ENCODE results near the gene LRFN2. TPM values are rescaled to one million over a fixed set of nuclear protein-coding genes. Genes with fewer than 3 reads are reported as not detected.

Gene LRFN2
- polyA plus RNA-seq, 1 of the 3 experiments (the other 2 are of a cell fraction) = 0.02 TPM

DNA sequence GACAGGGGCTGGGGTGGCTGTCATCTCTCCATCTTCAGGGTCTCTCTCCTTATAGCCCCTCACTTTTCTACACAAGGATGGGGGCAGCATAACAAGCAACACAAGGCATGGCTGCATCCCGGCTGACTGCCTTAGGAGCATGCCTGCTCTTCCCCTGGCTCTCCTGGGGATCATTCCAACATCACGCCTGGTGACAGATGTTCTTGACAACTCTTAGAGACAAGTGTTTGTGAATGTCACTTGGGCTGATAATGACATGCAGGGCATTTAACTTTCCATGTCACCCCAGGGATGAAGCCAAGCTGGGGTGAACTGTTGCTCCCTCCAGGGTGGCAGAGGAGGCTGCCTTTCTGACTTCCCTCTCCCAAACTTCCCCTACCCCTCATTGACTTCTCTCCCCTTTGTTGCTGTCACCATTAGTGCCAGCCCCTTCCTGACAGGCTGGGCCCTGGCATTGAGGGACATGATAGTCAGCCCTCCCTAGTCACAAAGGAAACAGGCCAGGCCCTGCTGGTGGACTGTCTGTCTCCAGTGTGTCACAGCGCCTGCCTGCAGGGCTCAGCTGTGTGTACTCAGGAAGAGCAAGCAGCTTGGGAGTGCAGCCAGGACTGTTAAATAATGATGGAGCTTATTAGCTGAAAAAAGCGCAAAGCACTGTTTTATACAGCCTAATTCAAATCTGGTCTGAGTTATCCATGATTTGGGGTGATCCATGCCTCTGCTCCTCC lies 161.8 kb downstream of the LRFN2 start (continued):
- no peak for TF ChIP-seq IRF3 (IDR thresholded peaks at IDR 0.05; ENCODE audit: low read depth, low read length)
- TF ChIP-seq SMC3 (IDR thresholded peaks at IDR 0.05; ENCODE audit: low read depth, low read length) = peak; percentile 22; the same call in 1 of the 2 replicates
- TF ChIP-seq ELF1 (IDR thresholded peaks at IDR 0.05) = no peak
- TF ChIP-seq, protein P1, sequence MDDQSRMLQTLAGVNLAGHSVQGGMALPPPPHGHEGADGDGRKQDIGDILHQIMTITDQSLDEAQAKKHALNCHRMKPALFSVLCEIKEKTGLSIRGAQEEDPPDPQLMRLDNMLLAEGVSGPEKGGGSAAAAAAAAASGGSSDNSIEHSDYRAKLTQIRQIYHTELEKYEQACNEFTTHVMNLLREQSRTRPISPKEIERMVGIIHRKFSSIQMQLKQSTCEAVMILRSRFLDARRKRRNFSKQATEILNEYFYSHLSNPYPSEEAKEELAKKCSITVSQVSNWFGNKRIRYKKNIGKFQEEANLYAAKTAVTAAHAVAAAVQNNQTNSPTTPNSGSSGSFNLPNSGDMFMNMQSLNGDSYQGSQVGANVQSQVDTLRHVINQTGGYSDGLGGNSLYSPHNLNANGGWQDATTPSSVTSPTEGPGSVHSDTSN (IDR thresholded peaks at IDR 0.05) = no peak
- TF ChIP-seq FOSL2 (IDR thresholded peaks at IDR 0.05; ENCODE audit: borderline replicate concordance, low read depth) = no peak
- no peak for TF ChIP-seq USF1 (IDR thresholded peaks at IDR 0.05; ENCODE audit: borderline replicate concordance, low read depth)
- no peak for TF ChIP-seq TAF1 (IDR thresholded peaks at IDR 0.05; ENCODE audit: borderline replicate concordance, low read depth, low read length)
- no peak for TF ChIP-seq NRF1 (IDR thresholded peaks at IDR 0.05; ENCODE audit: low read depth, low read length)

DNA sequence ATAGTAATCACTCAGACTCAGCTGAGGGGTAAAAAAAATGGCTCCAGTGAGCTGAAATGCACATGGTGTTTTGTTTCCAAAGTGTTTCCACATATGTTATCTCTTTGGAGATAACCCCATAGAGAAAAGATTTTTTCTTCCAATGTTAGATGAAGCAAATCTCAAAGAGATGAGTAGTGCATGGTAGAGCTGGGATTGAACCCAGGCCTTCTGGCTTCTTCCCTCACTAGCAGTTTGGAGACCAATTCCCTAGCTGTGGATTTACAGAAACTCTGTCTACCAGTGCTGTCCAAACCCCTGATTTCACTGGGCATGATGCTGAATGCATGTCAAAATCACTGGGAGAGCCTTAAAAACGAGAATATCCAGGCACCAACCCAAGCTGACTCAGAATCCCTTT lies 165.1 kb downstream of the LRFN2 start:
- ChIA-PET CTCF (interaction anchor here (1.0 to 4.9 kb wide), 4 partner anchors 9 to 490 kb away, joined by 3 to 25 read pairs (median 5); no protein-coding TSS in a partner anchor), POLR2A (no interaction called here)
- Histone ChIP-seq H3K4me3 (ENCODE audit: low read depth in 2 of 2, low read length in 1 of 2) (no peak overlapping the region), H3K79me2 (ENCODE audit: insufficient read depth) (no peaks in the 10 kb centered on the region), H3K9me3 (no peaks in the 10 kb centered on the region), H3K27ac (ENCODE audit: low read depth in 2 of 2, low read length in 1 of 2) (peak overlapping the region in 1 of 2 experiments; percentile 99; a peak in 2 of 4 replicates), H3K9ac (no peak overlapping the region), H2AFZ (ENCODE audit: low read depth) (no peak overlapping the region), H3K27me3 (ENCODE audit: insufficient read depth) (no peaks in the 10 kb centered on the region), H3K4me1 (ENCODE audit: control insufficient read depth in 1 of 2, insufficient read depth in 2 of 2, low read depth in 1 of 2, low read length in 1 of 2) (peaks cover 0 to 70% of the 10 kb centered on the region in 2 experiments; a peak in 2 of 4 replicates), H4K20me1 (ENCODE audit: insufficient read depth) (no peaks in the 10 kb centered on the region), H3F3A (replicated peaks; ENCODE audit: insufficient read depth) (no peaks in the 10 kb centered on the region), H3K4me2 (no peak overlapping the region), H3K9me2 (no peaks in the 10 kb centered on the region), H3K36me3 (replicated peaks in 1 of 2; ENCODE audit: control insufficient read depth in 1 of 2, insufficient read depth in 2 of 2, low read length in 1 of 2) (no peaks in the 10 kb centered on the region)
- TF ChIP-seq EP300 (IDR thresholded peaks at IDR 0.05; ENCODE audit: borderline replicate concordance in 1 of 2, low read depth in 1 of 2, low read length in 1 of 2) (no peak), TAF1 (IDR thresholded peaks at IDR 0.05; ENCODE audit: borderline replicate concordance, low read depth, low read length) (no peak), MAX (IDR thresholded peaks at IDR 0.05; ENCODE audit: low read depth) (no peak), POLR2AphosphoS5 (IDR thresholded peaks at IDR 0.05; ENCODE audit: low read depth, low read length) (no peak), IRF3 (IDR thresholded peaks at IDR 0.05; ENCODE audit: low read depth, low read length) (no peak), EZH2phosphoT487 (IDR thresholded peaks at IDR 0.05; ENCODE audit: borderline replicate concordance, low read depth) (no peak), NRF1 (IDR thresholded peaks at IDR 0.05; ENCODE audit: low read depth, low read length) (no peak), SMC3 (IDR thresholded peaks at IDR 0.05; ENCODE audit: low read depth, low read length) (no peak), FOXM1 (IDR thresholded peaks at IDR 0.05; ENCODE audit: low read depth) (no peak), GATA2 (CRISPR knock-in tag; IDR thresholded peaks at IDR 0.05) (no peak), NFIC (IDR thresholded peaks at IDR 0.05; ENCODE audit: borderline replicate concordance) (no peak), USF1 (IDR thresholded peaks at IDR 0.05; ENCODE audit: borderline replicate concordance, low read depth) (no peak), YY1 (IDR thresholded peaks at IDR 0.05; ENCODE audit: low read depth) (no peak)
- TF ChIP-seq, protein P1 (IDR thresholded peaks at IDR 0.05) = no peak
- DNase-seq = no peak
- 0% methylated on average over 1 of the region's 1 CpG for WGBS (ENCODE audit: low lambda C conversion rate)
